Measurements from ENCODE around the gene AP3B2.
"Not testable (repeated sequence)": the region's sequence is repeated elsewhere in the genome, so short reads cannot be mapped to it uniquely, and the experiment has no call there.

AP3B2 gene

DNA sequence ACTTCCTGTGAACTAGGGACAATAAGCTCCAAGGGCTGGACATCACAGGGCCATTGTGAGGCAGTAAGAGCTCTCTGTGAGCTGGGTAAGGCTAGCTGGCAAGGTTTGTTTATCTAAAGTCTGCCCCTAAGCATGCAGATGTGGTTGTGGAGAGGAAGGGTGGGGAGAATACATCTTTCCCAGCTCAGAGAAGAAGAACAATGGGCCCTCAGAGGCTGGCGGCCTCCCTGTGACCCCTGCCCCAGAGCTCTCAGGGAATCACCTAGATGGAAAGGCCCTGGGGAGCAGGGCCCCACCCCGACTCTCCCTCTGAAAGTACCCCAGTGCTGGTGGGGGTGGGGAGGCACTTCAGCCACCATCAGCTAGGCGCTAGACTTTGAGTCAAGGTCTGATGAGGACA, 4.3 kb upstream of the AP3B2 start:
- Histone ChIP-seq H3K27me3 (ENCODE audit: insufficient read depth, low read length) (peaks cover 4% of the 10 kb centered on the region), H2AFZ (ENCODE audit: low read depth, low read length) (no peak overlapping the region), H3K4me1 (ENCODE audit: insufficient read depth, low read length) (peaks cover 14% of the 10 kb centered on the region), H3K9me3 (ENCODE audit: low read length) (no peaks in the 10 kb centered on the region), H3K36me3 (ENCODE audit: insufficient read depth, low read length) (no peaks in the 10 kb centered on the region), H3K4me3 (ENCODE audit: low read length) (no peak overlapping the region)

DNA sequence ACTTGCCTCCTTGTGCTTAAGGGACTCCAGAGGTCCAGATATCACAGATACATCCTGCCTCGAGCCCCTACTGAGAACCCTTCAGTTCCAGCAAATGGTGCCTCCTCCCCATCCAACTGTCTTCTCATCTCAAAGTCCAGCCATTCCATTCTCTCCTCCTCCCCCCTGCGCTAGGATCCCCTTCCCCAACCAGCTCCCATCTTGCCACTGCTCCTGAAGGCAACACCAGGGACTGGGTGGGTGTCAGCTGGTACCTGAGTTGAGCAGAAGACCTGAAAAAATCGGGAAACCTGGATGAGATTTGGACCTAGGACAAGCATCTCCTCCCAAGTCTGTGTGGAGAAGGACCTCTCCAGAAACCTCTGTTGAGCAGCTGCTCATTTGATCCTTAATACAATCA, 2.4 kb upstream of the AP3B2 start:
- no peak overlapping the region for H3K4me3 ChIP-seq (ENCODE audit: low read length)
- peaks cover 26% of the 10 kb centered on the region for H3K4me1 ChIP-seq (ENCODE audit: insufficient read depth, low read length)
- no peaks in the 10 kb centered on the region for H3K36me3 ChIP-seq (ENCODE audit: insufficient read depth, low read length)
- no peaks in the 10 kb centered on the region for H3K9me3 ChIP-seq (ENCODE audit: low read length)
- H2AFZ ChIP-seq (ENCODE audit: low read depth, low read length), result no peak overlapping the region
- peaks cover 4% of the 10 kb centered on the region for H3K27me3 ChIP-seq (ENCODE audit: insufficient read depth, low read length)

GRCh38 chr15:82710926-82711490, 1.3 kb upstream of the AP3B2 start:
- Histone ChIP-seq H3K4me1 (ENCODE audit: insufficient read depth, low read length) (peaks cover 26% of the 10 kb centered on the region), H3K4me3 (ENCODE audit: low read length) (no peak overlapping the region), H3K9me3 (ENCODE audit: low read length) (no peaks in the 10 kb centered on the region), H3K36me3 (ENCODE audit: insufficient read depth, low read length) (no peaks in the 10 kb centered on the region), H3K27me3 (ENCODE audit: insufficient read depth, low read length) (peaks cover 4% of the 10 kb centered on the region), H2AFZ (ENCODE audit: low read depth, low read length) (no peak overlapping the region)

DNA sequence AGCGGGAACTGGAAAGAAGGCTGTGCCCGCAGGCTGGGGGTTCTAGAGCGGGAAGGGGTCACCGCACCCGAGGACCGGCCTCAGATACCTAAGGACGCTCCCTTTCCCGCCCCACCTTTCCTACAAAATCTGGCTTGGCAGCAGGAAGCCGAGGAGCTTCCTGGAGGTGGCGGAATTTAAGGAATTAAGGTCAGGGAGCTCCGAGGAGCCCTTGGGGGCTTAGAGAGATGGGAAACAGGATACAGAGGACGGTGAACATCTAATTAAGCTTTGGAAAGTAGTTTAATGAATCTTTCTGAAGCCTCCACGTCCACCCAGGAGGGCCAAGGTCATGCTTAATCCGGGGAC, 507 bp upstream of the AP3B2 start:
- Histone ChIP-seq H3K9me3 (ENCODE audit: low read length) (no peaks in the 10 kb centered on the region), H2AFZ (ENCODE audit: low read depth, low read length) (peak overlapping the region; percentile 99), H3K4me1 (ENCODE audit: insufficient read depth, low read length) (peaks cover 26% of the 10 kb centered on the region), H3K27me3 (ENCODE audit: insufficient read depth, low read length) (peaks cover 1% of the 10 kb centered on the region), H3K4me3 (ENCODE audit: low read length) (peak overlapping the region; percentile 89), H3K36me3 (ENCODE audit: insufficient read depth, low read length) (no peaks in the 10 kb centered on the region)

GRCh38 chr15:82709081-82709420, 624 bp downstream of the AP3B2 start:
- peak overlapping the region; percentile 99 for H2AFZ ChIP-seq (ENCODE audit: low read depth, low read length)
- peaks cover 23% of the 10 kb centered on the region for H3K4me1 ChIP-seq (ENCODE audit: insufficient read depth, low read length)
- H3K4me3 ChIP-seq (ENCODE audit: low read length), result peak overlapping the region; percentile 89
- H3K9me3 ChIP-seq (ENCODE audit: low read length), result no peaks in the 10 kb centered on the region
- H3K36me3 ChIP-seq (ENCODE audit: insufficient read depth, low read length), result no peaks in the 10 kb centered on the region
- H3K27me3 ChIP-seq (ENCODE audit: insufficient read depth, low read length), result no peaks in the 10 kb centered on the region

- not testable (repeated sequence) for H2AFZ ChIP-seq (ENCODE audit: low read depth, low read length); H3K27me3 ChIP-seq (ENCODE audit: insufficient read depth, low read length); H3K9me3 ChIP-seq (ENCODE audit: low read length); H3K4me3 ChIP-seq (ENCODE audit: low read length); H3K36me3 ChIP-seq (ENCODE audit: insufficient read depth, low read length)
- H3K4me1 ChIP-seq (ENCODE audit: insufficient read depth, low read length), result peaks cover 19% of the 10 kb centered on the region
Observed at GRCh38 chr15:82705856-82706255, 3.8 kb downstream of the AP3B2 start.

GRCh38 chr15:82699726-82700125, 9.9 kb downstream of the AP3B2 start:
- H2AFZ ChIP-seq (ENCODE audit: low read depth, low read length), result no peak overlapping the region
- H3K9me3 ChIP-seq (ENCODE audit: low read length), result no peaks in the 10 kb centered on the region
- no peaks in the 10 kb centered on the region for H3K27me3 ChIP-seq (ENCODE audit: insufficient read depth, low read length)
- no peaks in the 10 kb centered on the region for H3K4me1 ChIP-seq (ENCODE audit: insufficient read depth, low read length)
- no peak overlapping the region for H3K4me3 ChIP-seq (ENCODE audit: low read length)
- H3K36me3 ChIP-seq (ENCODE audit: insufficient read depth, low read length), result peaks cover 21% of the 10 kb centered on the region

- no peaks in the 10 kb centered on the region for H3K4me1 ChIP-seq (ENCODE audit: insufficient read depth, low read length)
- no peak overlapping the region for H3K4me3 ChIP-seq (ENCODE audit: low read length)
- no peaks in the 10 kb centered on the region for H3K9me3 ChIP-seq (ENCODE audit: low read length)
- H3K27me3 ChIP-seq (ENCODE audit: insufficient read depth, low read length), result no peaks in the 10 kb centered on the region
- peaks cover 21% of the 10 kb centered on the region for H3K36me3 ChIP-seq (ENCODE audit: insufficient read depth, low read length)
- no peak overlapping the region for H2AFZ ChIP-seq (ENCODE audit: low read depth, low read length)
Observed at GRCh38 chr15:82698711-82699345, 10.8 kb downstream of the AP3B2 start.

DNA sequence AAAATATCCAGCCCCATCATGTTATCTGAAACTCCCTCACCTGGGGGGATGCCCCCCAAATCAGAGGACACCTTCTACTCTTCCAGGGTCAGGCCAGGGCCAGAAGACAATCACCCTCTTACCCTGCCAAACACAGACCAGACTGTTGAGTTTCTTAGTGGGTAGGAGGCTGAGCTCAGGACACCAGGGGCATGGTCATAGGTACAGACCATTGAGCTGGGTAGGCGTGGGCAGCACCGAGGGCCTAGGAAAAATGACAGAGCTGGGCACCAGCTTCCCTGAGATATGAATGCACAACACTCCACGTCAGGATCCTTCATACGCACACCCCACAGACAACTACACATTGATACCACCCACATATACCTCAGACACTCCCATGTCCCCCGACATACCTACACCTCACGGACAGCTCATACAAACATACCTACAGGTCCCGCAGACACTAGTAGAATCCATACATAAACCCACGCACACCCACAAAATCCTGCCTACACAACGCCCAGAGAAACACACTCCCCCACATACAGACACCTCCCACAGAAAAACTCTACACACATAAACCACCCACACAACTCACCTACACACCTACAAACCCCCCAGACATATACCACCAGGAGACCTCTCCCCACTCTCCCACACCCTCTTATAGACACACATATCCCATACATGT, 11.8 kb downstream of the AP3B2 start:
- Histone ChIP-seq H3K4me1 (ENCODE audit: insufficient read depth, low read length) (no peaks in the 10 kb centered on the region), H3K4me3 (ENCODE audit: low read length) (no peak overlapping the region), H3K9me3 (ENCODE audit: low read length) (no peaks in the 10 kb centered on the region), H3K36me3 (ENCODE audit: insufficient read depth, low read length) (peaks cover 21% of the 10 kb centered on the region), H3K27me3 (ENCODE audit: insufficient read depth, low read length) (no peaks in the 10 kb centered on the region), H2AFZ (ENCODE audit: low read depth, low read length) (no peak overlapping the region)

- peaks cover 13% of the 10 kb centered on the region for H3K36me3 ChIP-seq (ENCODE audit: insufficient read depth, low read length)
- H3K27me3 ChIP-seq (ENCODE audit: insufficient read depth, low read length), result no peaks in the 10 kb centered on the region
- no peak overlapping the region for H2AFZ ChIP-seq (ENCODE audit: low read depth, low read length)
- no peak overlapping the region for H3K4me3 ChIP-seq (ENCODE audit: low read length)
- peaks cover 2% of the 10 kb centered on the region for H3K9me3 ChIP-seq (ENCODE audit: low read length)
- no peaks in the 10 kb centered on the region for H3K4me1 ChIP-seq (ENCODE audit: insufficient read depth, low read length)
Observed at GRCh38 chr15:82692171-82692570, 17.5 kb downstream of the AP3B2 start.

- Histone ChIP-seq H3K36me3 (ENCODE audit: insufficient read depth, low read length) (peaks cover 11% of the 10 kb centered on the region), H2AFZ (ENCODE audit: low read depth, low read length) (no peak overlapping the region), H3K27me3 (ENCODE audit: insufficient read depth, low read length) (no peaks in the 10 kb centered on the region), H3K9me3 (ENCODE audit: low read length) (peaks cover 2% of the 10 kb centered on the region), H3K4me3 (ENCODE audit: low read length) (no peak overlapping the region), H3K4me1 (ENCODE audit: insufficient read depth, low read length) (no peaks in the 10 kb centered on the region)
Observed at GRCh38 chr15:82689147-82689546, 20.5 kb downstream of the AP3B2 start.

DNA sequence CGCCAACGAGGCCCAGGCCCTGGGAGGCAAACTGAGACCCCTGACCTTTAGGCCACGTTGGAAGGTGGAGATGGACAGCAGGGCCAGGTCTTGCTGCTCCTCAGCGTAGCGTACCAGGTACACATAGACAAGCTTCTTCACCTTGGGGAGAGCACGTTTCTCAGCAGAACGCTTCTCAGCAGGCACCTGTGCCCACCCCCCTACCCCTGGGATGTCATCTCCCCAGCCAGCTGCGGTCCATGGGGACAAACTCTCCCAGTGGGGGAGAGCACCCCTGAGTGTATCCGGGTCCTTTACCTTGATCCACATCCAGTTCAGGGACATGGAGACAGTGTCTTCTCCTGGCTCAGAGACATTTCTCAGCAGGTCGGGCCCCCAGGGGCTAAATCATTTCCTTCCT, 21.0 kb downstream of the AP3B2 start:
- Histone ChIP-seq H3K36me3 (ENCODE audit: insufficient read depth, low read length) (peaks cover 11% of the 10 kb centered on the region), H3K4me1 (ENCODE audit: insufficient read depth, low read length) (no peaks in the 10 kb centered on the region), H3K9me3 (ENCODE audit: low read length) (peaks cover 2% of the 10 kb centered on the region), H3K27me3 (ENCODE audit: insufficient read depth, low read length) (no peaks in the 10 kb centered on the region), H3K4me3 (ENCODE audit: low read length) (no peak overlapping the region), H2AFZ (ENCODE audit: low read depth, low read length) (no peak overlapping the region)

- Histone ChIP-seq H3K27me3 (ENCODE audit: insufficient read depth, low read length) (no peaks in the 10 kb centered on the region), H3K9me3 (ENCODE audit: low read length) (peaks cover 5% of the 10 kb centered on the region), H2AFZ (ENCODE audit: low read depth, low read length) (no peak overlapping the region), H3K4me3 (ENCODE audit: low read length) (no peak overlapping the region), H3K4me1 (ENCODE audit: insufficient read depth, low read length) (no peaks in the 10 kb centered on the region), H3K36me3 (ENCODE audit: insufficient read depth, low read length) (peaks cover 20% of the 10 kb centered on the region)
Observed at GRCh38 chr15:82681371-82681770, 28.3 kb downstream of the AP3B2 start.
